ENCODE results near the gene CORO1C.

The CORO1C gene

GRCh38 chr12:108724054-108724889 lies 7.0 kb downstream of the CORO1C start:
- no peak for DNase-seq (ENCODE audit: low read depth)

- DNase-seq (ENCODE audit: low read depth), result no peak
Measured at GRCh38 chr12:108722992-108723766, 8.1 kb downstream of the CORO1C start.

- DNase-seq (ENCODE audit: low read depth), result no peak
Measured at GRCh38 chr12:108722463-108722862, 8.9 kb downstream of the CORO1C start.

DNA sequence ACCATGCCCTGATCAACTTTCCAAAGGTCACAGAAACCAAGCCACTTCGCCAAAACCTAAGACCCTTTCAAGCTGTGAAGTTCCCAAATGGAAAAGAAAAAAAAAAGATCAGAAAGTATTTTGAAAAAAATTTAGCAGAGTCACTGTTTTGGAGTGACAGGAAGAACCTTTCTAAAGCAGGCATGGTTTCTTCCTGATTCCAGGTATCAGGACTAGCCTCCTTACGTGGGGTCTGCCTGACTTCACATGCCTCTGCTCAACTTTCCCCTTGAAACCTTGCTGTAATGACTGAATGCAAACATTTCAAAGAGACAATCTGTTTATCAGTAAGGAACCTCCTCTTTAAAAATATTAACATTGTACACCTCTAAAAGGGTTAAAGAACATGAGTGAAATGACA lies 9.5 kb downstream of the CORO1C start:
- DNase-seq (ENCODE audit: low read depth), result no peak

DNA sequence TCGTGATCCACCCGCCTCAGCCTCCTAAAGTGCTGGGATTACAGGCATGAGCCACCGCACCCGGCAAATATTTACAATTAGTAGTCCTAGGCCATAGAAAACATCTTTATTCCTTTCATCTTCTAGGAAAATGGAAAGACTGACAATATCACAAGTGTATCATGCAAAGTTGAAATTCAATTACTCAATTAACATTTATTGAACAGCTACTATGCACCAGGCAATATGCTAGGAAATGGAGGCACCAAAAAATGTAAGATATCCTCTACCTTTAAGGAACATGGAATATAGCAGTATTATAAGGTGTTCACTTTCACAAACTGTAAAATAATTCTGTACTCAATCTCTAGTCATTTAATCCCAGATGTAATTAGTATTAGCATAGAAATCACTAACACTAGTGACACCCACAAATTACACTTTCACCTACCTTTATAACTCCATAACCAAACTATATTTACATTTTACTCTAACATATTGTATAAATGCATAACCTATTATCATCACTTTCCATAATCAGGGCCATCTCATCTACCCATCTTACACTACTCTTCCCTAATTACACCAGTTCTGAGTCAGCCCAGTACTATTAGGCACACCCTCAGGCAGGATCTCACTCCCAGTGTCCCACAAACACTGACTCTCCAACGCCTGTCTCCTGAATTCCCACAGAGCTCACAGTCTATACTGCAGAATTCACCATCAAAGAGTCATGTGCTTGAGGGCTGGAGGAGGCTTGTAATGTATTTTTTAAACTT lies 10.4 kb downstream of the CORO1C start:
- DNase-seq (ENCODE audit: low read depth), result no peak

DNA sequence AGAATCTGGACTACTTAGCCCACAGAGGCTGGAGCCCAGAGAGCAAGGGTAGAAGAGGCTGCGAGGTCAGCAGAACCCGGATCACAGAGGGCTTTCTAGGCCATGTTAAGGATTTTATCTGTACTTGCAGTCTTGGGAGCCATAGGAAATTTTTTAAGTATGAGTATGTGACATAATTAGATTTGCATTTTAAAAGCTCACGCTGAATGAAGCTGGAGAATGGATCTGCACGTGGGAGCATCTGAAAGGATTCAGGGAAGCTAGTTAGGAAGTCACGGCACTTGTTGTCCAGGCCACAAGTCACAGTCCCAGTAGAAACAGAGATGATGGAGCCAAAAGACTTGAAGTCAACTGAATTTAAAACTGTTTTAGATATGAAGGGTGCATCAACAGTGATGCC lies 14.1 kb downstream of the CORO1C start:
- DNase-seq (ENCODE audit: low read depth), result no peak

DNA sequence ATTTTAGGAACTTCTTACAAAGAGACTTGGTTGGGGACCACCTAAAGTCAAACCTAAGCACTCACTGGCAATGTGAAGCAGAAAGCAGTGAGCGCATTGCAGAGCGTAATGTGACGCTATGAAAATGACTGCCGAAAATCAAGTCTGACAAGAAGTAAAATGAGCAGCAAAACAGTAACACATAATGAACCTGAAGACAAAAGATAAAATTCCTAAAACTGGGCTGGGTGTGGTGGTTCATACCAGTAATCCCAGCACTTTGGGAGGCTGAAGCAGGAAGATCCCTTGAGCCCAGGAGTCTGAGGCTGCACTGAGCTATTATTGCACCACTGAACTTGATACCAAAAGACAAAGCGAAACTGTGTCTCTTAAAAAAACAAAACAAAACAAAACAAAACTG lies 16.5 kb downstream of the CORO1C start:
- DNase-seq (ENCODE audit: low read depth), result no peak

- DNase-seq (ENCODE audit: low read depth), result no peak
Measured at GRCh38 chr12:108713471-108713870, 17.8 kb downstream of the CORO1C start.

DNA sequence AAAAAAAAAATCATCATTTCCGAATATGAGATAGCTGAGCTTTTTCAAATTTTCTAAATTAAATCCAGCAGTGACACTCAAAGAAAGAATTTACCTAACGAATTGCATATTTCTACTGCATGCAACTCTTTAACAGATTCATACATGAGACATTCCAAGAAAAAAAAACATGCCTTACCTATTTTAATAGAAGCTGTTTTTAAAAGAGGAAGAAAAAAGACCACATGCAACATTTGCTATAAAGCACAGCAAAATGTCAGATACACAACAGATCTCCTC lies 18.5 kb downstream of the CORO1C start:
- no peak for DNase-seq (ENCODE audit: low read depth)

DNA sequence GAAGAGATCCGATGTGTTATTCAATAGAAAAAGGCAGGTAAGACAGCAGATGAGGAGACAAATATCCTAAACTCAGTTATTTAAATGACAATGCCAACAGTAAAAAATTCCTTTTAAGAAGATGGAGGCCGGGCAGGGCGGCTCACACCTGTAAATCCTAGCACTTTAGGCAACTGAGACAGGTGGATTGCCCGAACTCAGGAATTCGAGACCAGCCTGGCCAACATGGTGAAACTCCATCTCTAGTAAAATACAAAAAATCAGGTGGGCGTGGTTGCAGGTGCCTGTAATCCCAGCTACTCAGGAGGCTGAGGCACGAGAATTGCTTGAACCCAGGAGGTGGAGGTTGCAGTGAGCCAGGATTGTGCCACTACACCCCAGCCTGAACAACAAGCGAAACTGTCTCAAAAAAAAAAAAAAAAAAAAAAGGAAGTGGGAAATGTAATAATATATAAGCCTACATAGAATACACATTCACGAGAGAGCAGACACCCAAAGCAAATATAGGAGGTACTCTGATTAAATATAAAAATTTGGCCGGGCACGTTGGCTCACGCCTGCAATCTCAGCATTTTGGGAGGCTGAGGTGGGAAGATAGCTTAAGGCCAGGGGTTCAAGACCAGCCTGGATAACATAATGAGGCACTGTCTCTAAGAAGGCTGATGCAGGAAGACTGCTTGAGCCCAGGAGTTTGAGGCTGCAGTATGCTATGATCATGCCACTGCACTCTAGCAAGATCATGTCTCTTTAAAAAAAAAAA lies 19.0 kb downstream of the CORO1C start:
- DNase-seq (ENCODE audit: low read depth), result no peak

DNA sequence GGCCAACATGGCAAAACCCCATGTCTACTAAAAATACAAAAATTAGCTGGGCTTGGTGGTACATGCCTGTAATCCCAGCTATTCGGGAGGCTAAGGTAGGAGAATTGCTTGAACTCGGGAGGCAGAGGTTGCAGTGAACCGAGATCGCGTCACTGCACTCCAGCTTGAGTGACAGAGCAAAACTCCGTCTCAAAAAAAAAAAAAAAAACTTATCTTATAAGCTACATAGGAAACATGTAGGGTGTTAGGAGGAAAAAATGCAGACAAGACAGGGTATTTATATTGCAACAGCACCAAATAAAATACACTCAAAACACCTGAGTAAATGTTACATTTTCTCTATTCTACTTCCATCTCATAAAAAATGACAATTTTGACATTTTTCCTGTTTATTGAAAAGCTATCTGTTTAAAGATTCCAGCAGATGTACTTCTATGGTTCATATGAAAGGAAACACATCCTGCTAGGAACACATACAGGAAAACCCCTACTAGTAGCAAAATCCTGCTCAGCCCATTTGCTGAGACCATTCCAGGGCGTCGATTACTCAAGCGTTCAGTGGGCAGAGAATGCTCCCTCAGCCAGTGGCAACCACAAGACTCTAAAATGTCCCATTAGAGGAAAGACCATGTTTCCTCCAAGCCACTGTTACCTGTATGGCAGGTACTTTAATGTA lies 19.7 kb downstream of the CORO1C start:
- DNase-seq (ENCODE audit: low read depth), result no peak

DNA sequence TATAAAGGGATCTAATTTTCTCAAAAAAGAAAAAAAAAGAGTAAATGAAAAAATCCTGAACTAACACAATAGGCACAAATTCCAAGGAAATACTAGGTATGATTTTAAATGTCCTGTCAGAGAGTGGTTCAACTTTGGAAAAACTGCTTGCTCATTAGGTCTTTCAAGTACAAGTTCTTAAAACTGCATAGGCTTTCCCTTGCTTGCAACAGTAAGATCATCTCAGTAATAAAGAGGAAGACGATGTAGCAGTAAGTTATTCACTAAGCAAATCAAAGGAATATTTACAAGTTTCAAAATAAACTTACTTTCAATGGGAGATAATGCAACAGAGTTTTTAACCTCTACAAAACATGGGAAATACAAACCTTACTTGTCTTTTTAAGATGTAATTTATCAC lies 21.6 kb downstream of the CORO1C start:
- DNase-seq (ENCODE audit: low read depth), result no peak

DNA sequence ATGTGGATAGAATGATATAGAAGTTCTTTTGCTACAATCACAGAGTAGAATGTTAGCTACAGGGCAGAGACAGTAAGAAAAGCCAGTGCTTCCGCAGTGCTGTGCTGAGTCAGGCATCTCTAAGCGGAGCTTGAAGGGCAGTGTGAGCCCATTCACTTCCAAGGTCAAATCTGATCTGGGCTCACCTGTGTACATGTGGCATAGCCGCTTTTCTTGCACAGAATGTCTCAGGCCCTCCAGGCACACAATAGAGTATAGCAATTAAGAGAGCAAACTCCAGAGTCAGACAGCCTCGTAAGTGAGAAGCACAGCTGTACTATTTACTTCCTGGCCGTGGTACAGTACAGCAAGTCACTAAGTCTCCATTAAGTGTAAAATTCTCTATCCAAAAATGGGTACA lies 26.8 kb downstream of the CORO1C start:
- DNase-seq (ENCODE audit: low read depth), result no peak

- no peak for DNase-seq (ENCODE audit: low read depth)
Measured at GRCh38 chr12:108702595-108703320, 28.6 kb downstream of the CORO1C start.

GRCh38 chr12:108701779-108702441 lies 29.4 kb downstream of the CORO1C start:
- DNase-seq (ENCODE audit: low read depth), result no peak

GRCh38 chr12:108700833-108701541 lies 30.3 kb downstream of the CORO1C start:
- no peak for DNase-seq (ENCODE audit: low read depth)

DNA sequence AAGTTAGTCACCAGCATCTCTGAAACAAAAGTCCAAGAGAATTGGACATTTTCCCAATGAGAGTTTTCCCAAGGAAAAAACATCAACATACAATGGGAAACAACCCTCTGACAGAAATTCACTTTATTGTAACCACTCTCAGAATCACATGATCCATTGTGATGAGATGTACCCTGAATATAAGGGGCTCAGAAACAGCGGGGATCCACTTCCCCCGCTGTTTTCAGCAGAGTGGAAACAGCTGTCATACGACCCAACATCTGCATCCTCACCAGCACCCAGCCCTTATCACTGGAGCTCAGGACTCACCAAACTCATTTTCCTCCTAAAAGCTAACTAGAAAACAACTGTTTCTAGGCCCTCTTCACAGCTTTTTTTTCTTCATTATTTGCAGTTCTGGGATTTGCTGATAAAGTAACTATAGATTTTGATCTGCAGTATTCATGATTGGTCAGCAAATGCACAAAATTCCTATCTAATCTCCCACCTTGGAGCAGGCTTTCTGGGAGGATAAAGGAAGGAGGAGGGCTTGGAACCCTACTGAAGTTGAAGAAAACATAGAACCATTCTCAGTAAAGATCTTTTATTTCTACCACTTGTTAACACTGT lies 31.3 kb downstream of the CORO1C start:
- DNase-seq (ENCODE audit: low read depth), result no peak

DNA sequence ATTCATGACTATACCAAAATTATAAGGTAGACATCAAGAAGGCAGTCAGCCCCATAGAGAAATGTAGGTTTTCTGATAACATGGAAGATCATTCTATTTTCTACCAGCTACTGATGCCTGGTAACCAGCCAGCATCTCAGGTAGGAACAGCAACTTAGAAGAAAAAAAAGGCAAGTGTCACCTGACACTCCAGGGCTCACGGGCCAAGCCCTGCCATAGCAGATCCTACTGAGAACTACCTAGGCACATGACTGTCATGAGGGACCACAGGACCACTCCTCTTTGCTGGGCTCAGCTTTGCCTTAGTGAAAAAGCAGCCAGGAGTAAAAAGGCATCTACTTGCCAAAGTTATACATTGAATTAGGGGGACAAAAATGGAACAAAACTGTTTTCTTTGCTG lies 33.4 kb downstream of the CORO1C start:
- DNase-seq (ENCODE audit: low read depth), result no peak

DNA sequence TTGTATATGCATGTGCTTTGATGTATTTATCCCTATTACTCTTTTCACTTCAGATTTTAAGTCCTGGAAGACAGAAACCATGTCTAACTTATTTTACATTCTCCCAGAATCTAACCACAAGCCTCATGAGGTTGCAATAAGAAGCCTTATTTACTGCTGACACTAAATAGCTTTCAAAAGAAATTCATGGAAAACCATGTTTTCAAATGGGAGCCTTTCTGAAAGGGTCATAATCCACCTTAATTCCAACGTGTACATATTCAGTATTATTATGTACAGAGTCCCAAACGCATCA lies 34.4 kb downstream of the CORO1C start:
- no peak for DNase-seq (ENCODE audit: low read depth)
